ENCODE measurements around the gene PIK3R5.
"Not testable (repeated sequence)": the region's sequence is repeated elsewhere in the genome, so short reads cannot be mapped to it uniquely, and the experiment has no call there.

PIK3R5 gene

DNA sequence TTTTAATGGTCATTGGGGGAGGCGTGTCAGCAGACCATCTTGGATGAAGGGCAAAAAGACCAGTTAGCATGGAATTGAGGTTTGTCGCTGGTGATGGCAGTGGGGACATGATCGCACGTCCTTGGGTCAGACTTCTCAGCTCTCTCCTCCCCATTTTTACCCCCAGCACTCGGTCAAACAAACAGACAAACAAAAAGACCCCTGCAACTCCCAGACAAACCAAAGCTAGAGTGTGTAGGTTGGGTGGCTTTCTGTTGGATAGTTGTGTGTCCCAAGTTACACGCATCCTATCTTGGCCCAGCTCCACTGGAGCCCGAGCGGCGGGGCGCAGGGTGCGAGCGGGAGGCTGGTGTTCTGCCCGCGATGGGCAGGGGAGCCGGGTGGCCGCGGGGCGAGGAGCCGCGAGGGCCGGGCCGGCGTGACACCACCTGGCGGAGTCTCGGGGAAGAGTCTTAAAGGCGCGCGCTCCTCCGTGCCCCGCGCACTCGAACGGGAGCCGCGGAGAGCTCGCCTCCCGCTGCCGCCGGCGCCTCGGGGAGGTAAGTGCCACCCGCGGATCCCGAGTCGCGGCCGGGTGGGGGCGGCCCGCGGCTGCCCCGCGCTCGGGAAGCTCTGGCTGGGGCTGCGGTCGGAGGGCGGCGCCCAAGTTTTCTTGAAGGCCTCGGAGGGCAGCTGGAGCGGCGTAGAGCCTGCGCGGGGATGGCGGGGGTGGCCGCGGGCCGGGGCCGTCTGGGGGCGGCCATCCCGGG, 37.3 kb upstream of the PIK3R5 start:
- Histone ChIP-seq H3K27ac (ENCODE audit: low read length) (no peak overlapping the region), H3K4me3 (ENCODE audit: low read length) (peak overlapping the region; percentile 51), H3K4me1 (ENCODE audit: control insufficient read depth, low read depth, low read length) (peaks cover 14% of the 10 kb centered on the region), H3K36me3 (ENCODE audit: control insufficient read depth, low read depth, low read length) (no peaks in the 10 kb centered on the region), H3K27me3 (ENCODE audit: control insufficient read depth, insufficient read depth, low read length) (peaks cover 80% of the 10 kb centered on the region), H3K9ac (ENCODE audit: low read length) (no peak overlapping the region), H3K9me3 (ENCODE audit: control insufficient read depth, low read depth, low read length) (no peaks in the 10 kb centered on the region)

DNA sequence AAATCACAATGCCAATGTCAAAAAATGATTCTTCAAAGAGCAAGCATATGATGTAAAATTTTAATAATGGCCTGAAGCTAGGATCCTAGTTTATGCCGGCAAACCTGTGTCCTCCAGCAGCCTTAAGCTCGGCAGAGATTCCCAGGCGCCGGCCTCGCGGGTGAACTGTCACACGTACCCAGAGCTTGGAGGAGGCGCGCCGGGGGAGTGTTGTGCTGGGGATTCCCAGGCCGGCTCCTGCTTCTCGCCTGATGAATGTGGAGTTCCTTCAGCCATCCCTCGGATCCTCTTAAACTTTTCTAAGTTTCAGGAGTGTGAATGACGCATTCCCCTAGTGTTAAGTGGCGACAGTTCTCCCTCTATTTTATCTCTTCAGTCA, 36.7 kb upstream of the PIK3R5 start:
- H3K9ac ChIP-seq (ENCODE audit: low read length) = no peak overlapping the region
- H3K4me3 ChIP-seq (ENCODE audit: low read length) = peak overlapping the region; percentile 51
- H3K9me3 ChIP-seq (ENCODE audit: control insufficient read depth, low read depth, low read length) = no peaks in the 10 kb centered on the region
- peaks cover 74% of the 10 kb centered on the region for H3K27me3 ChIP-seq (ENCODE audit: control insufficient read depth, insufficient read depth, low read length)
- no peak overlapping the region for H3K27ac ChIP-seq (ENCODE audit: low read length)
- peaks cover 14% of the 10 kb centered on the region for H3K4me1 ChIP-seq (ENCODE audit: control insufficient read depth, low read depth, low read length)
- H3K36me3 ChIP-seq (ENCODE audit: control insufficient read depth, low read depth, low read length) = no peaks in the 10 kb centered on the region

DNA sequence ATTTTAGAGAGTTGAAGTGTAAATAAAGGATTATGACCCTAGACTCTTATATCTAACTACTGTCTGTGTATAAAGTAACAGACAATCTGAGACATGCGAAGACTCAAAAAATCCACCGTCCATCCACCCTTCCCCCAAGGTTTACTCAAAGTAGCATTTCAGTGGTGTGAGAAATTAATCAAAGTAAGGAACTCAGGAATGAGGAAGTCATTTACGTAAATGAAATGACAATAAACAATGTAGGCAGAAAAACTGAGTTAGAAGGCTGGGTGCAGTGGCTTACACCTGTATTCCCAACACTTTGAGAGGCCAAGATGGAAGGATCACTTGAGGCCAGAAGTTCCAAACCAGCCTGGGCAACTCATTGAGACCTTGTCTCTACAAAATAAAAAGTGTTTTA, 36.1 kb upstream of the PIK3R5 start:
- H3K9me3 ChIP-seq (ENCODE audit: control insufficient read depth, low read depth, low read length) = no peaks in the 10 kb centered on the region
- peaks cover 14% of the 10 kb centered on the region for H3K4me1 ChIP-seq (ENCODE audit: control insufficient read depth, low read depth, low read length)
- no peak overlapping the region for H3K9ac ChIP-seq (ENCODE audit: low read length)
- H3K27me3 ChIP-seq (ENCODE audit: control insufficient read depth, insufficient read depth, low read length) = peaks cover 68% of the 10 kb centered on the region
- no peaks in the 10 kb centered on the region for H3K36me3 ChIP-seq (ENCODE audit: control insufficient read depth, low read depth, low read length)
- H3K27ac ChIP-seq (ENCODE audit: low read length) = no peak overlapping the region
- H3K4me3 ChIP-seq (ENCODE audit: low read length) = no peak overlapping the region

DNA sequence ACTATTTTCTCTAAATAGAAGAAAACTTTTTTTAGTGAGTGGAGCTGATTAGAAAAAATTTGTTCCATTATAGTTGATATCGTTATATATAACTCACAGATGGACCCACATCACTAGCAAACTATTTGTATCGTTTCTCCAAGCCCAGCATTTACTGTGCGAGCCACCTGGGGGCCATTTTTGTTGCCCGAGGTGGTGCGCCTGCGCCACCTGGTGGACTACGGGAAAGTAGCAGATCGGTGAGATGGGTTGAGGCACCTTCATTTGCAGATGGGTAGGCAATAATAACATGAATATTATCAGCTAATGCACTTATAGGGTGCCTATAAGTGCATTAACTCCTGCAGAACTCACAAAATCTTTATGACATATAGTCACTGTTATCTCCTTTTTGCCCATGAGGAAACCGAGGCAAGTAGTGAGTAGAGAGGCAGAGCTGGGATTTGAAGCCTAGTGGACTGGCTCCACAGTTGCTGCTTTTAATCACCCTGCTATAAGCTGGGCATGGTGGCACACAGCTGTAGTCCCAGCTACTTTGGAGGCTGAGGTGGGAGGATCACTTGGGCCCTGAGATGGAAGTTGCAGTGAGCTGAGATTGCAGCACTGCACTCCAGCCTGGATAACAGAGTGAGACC, 32.6 kb upstream of the PIK3R5 start:
- Histone ChIP-seq H3K4me3 (ENCODE audit: low read length) (no peak overlapping the region), H3K9ac (ENCODE audit: low read length) (no peak overlapping the region), H3K9me3 (ENCODE audit: control insufficient read depth, low read depth, low read length) (no peaks in the 10 kb centered on the region), H3K36me3 (ENCODE audit: control insufficient read depth, low read depth, low read length) (no peaks in the 10 kb centered on the region), H3K27me3 (ENCODE audit: control insufficient read depth, insufficient read depth, low read length) (peaks cover 34% of the 10 kb centered on the region), H3K4me1 (ENCODE audit: control insufficient read depth, low read depth, low read length) (peaks cover 7% of the 10 kb centered on the region), H3K27ac (ENCODE audit: low read length) (no peak overlapping the region)

DNA sequence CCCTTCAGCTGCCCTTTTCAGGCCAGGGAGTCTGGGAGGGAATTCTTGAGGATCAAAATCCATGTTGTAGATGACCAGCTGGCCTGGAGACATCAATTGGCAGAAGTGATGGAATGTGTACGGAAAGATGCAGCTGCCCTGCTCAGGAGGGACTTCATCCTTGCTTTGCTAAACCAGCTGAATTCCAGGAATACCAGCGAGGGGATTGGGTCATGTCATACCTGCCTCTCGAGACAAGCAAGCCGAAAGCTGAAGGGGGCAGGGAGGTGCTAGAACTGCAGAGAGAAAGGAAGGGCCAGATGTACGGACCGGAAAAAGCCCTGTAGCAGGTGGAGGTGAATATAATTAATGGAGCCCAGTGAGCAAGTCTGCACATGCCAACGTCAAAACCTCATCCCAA, 30.2 kb upstream of the PIK3R5 start:
- Histone ChIP-seq H3K27me3 (ENCODE audit: control insufficient read depth, insufficient read depth, low read length) (peaks cover 10% of the 10 kb centered on the region), H3K9me3 (ENCODE audit: control insufficient read depth, low read depth, low read length) (no peaks in the 10 kb centered on the region), H3K4me1 (ENCODE audit: control insufficient read depth, low read depth, low read length) (no peaks in the 10 kb centered on the region), H3K36me3 (ENCODE audit: control insufficient read depth, low read depth, low read length) (no peaks in the 10 kb centered on the region), H3K9ac (ENCODE audit: low read length) (no peak overlapping the region), H3K4me3 (ENCODE audit: low read length) (no peak overlapping the region), H3K27ac (ENCODE audit: low read length) (no peak overlapping the region)

DNA sequence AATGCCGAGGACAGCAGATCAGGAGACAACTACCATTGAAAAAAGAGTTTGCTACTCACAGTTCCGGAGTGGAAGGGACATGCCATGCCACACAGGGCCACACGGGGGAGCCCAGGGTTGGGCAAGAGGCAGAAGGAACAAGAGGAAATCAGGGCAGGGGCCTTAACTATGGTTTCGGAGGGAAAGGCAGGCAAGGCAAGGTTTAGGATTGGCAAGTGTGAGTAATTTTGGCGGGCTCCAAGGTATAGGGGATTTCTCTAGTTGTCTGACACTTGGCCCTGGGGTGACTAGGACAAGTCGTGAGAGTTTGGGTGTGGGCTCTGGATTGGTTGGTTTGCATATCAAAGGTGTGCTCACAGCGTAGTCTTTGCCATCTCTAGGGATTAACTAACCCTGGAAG, 28.8 kb upstream of the PIK3R5 start:
- Histone ChIP-seq H3K9ac (ENCODE audit: low read length) (no peak overlapping the region), H3K9me3 (ENCODE audit: control insufficient read depth, low read depth, low read length) (no peaks in the 10 kb centered on the region), H3K4me1 (ENCODE audit: control insufficient read depth, low read depth, low read length) (no peaks in the 10 kb centered on the region), H3K27me3 (ENCODE audit: control insufficient read depth, insufficient read depth, low read length) (no peaks in the 10 kb centered on the region), H3K27ac (ENCODE audit: low read length) (no peak overlapping the region), H3K36me3 (ENCODE audit: control insufficient read depth, low read depth, low read length) (no peaks in the 10 kb centered on the region), H3K4me3 (ENCODE audit: low read length) (no peak overlapping the region)

DNA sequence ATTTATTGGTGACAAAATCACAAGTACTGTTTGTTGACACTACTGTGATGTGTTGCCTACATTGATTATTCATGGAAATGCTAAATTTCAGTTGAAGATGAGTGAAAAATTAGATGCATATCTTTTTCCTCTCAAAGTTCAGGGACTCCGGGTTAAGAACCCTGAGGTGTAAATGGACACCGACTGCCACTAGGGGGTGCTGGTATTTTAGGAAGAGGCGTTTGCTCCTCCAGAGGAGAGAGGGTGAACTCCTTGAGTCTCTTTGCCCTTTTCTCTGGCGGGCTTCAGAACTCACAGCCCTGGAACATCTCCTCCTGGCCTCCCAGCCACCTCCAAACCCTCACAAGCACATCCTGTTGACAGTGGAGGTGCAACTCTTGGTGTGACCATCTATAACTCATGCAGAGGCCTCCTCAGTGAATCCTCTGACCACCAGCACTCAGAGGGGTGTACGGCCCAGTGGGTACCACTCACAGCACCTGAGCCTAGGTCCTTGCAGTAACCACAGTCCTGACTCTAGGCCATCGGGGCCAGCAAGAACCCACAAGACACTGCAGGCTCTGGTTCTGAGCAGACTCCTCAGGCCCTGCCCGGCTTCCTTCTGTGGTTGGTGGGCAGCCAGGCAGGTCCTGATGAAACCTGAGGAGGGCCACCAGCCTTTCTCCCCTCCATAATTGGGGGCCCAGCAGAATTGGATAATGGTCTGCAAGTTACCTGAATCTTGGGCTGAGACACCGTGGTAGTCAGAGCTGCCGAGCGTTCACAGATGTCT, 26.2 kb upstream of the PIK3R5 start:
- no peak overlapping the region for H3K4me3 ChIP-seq (ENCODE audit: low read length)
- H3K4me1 ChIP-seq (ENCODE audit: control insufficient read depth, low read depth, low read length) = no peaks in the 10 kb centered on the region
- H3K27ac ChIP-seq (ENCODE audit: low read length) = no peak overlapping the region
- no peaks in the 10 kb centered on the region for H3K27me3 ChIP-seq (ENCODE audit: control insufficient read depth, insufficient read depth, low read length)
- H3K36me3 ChIP-seq (ENCODE audit: control insufficient read depth, low read depth, low read length) = no peaks in the 10 kb centered on the region
- H3K9ac ChIP-seq (ENCODE audit: low read length) = no peak overlapping the region
- H3K9me3 ChIP-seq (ENCODE audit: control insufficient read depth, low read depth, low read length) = no peaks in the 10 kb centered on the region

DNA sequence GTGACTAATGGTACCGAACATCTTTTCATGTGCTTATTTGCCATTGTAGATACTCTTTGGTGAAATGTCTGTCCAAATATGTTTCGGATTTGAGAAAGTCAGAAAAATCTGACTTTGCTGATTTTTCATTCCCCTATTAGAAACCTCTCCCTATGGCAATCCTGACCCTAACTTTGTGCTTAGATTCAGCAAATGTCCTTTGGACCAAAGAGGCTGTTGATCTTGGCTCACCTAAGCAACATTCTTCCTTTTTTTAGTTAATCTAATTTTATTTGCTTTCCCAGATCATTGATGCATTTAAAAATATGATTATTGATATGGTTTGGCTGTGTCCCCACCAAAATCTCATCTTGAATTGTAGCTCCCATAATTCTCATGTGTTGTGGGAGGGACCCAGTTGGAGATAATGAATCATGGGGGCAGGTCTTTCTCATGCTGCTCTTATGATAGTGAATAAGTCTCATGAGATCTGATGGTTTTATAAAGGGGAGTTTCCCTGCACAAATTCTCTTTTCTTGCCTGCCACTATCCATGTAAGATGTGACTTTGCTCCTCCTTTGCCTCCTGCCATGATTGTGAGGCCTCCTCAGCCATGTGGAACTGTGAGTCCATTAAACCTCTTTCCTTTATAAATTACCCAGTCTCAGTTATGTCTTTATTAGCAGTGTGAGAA, 22.9 kb upstream of the PIK3R5 start:
- not testable (repeated sequence) for H3K27me3 ChIP-seq (ENCODE audit: control insufficient read depth, insufficient read depth, low read length); H3K4me1 ChIP-seq (ENCODE audit: control insufficient read depth, low read depth, low read length); H3K9ac ChIP-seq (ENCODE audit: low read length); H3K27ac ChIP-seq (ENCODE audit: low read length); H3K9me3 ChIP-seq (ENCODE audit: control insufficient read depth, low read depth, low read length); H3K4me3 ChIP-seq (ENCODE audit: low read length); H3K36me3 ChIP-seq (ENCODE audit: control insufficient read depth, low read depth, low read length)

DNA sequence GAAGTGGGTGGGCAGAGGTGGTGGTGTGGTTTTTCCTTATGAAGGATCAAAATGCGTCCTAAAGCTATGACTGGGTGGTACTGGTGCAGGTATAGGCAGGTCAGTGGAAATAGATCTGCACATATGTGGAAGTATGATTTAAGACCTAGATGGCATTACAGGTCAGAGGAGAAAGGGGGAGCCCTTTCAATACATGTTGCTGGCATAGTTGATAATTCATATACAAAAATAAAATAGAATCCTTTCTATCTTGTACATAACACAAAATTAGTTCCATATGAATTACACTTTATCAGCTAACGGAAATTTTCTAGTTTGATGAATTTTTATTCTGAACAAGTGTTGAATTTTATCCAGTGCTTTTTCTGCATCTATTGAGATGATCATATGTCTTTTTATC, 20.8 kb upstream of the PIK3R5 start:
- Histone ChIP-seq H3K9me3 (ENCODE audit: control insufficient read depth, low read depth, low read length) (no peaks in the 10 kb centered on the region), H3K27ac (ENCODE audit: low read length) (no peak overlapping the region), H3K9ac (ENCODE audit: low read length) (no peak overlapping the region), H3K36me3 (ENCODE audit: control insufficient read depth, low read depth, low read length) (no peaks in the 10 kb centered on the region), H3K4me3 (ENCODE audit: low read length) (no peak overlapping the region), H3K4me1 (ENCODE audit: control insufficient read depth, low read depth, low read length) (no peaks in the 10 kb centered on the region), H3K27me3 (ENCODE audit: control insufficient read depth, insufficient read depth, low read length) (no peaks in the 10 kb centered on the region)

DNA sequence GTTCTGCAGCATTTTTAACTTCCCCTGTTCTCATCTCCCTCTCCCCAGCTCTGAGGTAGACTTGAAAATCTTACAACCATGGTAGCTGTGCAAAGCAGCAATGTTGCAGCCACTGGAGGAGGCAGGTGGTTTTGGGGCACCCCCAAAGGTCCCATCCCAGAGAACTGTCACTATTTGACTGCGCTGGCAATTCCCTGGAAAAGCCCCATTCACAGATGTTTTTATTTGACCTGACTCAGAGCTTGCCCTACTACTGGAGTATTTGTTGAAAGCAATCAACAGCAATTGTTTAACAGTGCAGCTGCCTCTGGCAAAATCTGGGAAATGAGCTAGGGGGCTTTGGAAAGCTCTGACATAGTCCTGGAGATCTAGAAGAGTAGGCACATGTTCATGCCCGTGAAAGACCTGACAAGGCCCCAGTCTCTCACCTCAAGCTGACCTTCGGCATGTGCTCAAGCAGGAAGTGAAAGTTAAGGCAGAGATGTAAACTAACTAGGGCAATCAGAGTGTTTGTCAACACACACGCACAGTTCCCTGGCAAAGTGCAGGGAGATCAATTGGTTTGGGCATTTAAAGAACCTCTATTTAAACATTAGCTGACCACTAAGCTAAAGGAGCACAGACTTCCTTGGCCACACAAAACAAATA, 19.7 kb upstream of the PIK3R5 start:
- Histone ChIP-seq H3K4me3 (ENCODE audit: low read length) (no peak overlapping the region), H3K27ac (ENCODE audit: low read length) (no peak overlapping the region), H3K36me3 (ENCODE audit: control insufficient read depth, low read depth, low read length) (no peaks in the 10 kb centered on the region), H3K27me3 (ENCODE audit: control insufficient read depth, insufficient read depth, low read length) (no peaks in the 10 kb centered on the region), H3K9ac (ENCODE audit: low read length) (no peak overlapping the region), H3K9me3 (ENCODE audit: control insufficient read depth, low read depth, low read length) (no peaks in the 10 kb centered on the region), H3K4me1 (ENCODE audit: control insufficient read depth, low read depth, low read length) (no peaks in the 10 kb centered on the region)

DNA sequence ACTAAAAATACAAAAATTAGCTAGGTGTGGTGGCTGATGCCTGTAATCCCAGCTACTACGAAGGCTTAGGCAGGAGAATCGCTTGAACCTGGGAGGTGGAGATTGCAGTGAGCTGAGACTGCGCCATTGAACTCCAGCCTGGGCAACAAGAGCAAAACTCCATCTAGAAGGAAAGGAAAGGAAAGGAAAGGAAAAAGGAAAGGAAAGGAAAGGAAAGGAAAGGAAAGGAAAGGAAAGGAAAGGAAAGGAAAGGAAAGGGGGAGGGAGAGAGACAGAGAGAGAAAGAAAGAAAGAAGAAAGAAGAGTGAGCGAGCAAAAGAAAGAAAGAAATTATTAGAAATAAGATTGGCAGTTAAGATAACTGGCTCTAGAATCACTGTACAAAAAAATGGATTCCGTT, 18.7 kb upstream of the PIK3R5 start:
- H3K27me3 ChIP-seq (ENCODE audit: control insufficient read depth, insufficient read depth, low read length); H3K9me3 ChIP-seq (ENCODE audit: control insufficient read depth, low read depth, low read length); H3K27ac ChIP-seq (ENCODE audit: low read length); H3K36me3 ChIP-seq (ENCODE audit: control insufficient read depth, low read depth, low read length); H3K9ac ChIP-seq (ENCODE audit: low read length); H3K4me1 ChIP-seq (ENCODE audit: control insufficient read depth, low read depth, low read length); H3K4me3 ChIP-seq (ENCODE audit: low read length): not testable (repeated sequence)
